SW 1271 (cell line): Measurements from ENCODE around the gene SEC16B.

ENCODE experiments used
- DNase-seq, 2 experiments: peaks; one replicate each; lab custom pipeline; 2025; lab: John Stamatoyannopoulos, UW

SEC16B gene

GRCh38 chr1:177977141-177977540, 7.3 kb upstream of the SEC16B start:
- DNase-seq: no peak

GRCh38 chr1:177976596-177976995, 6.7 kb upstream of the SEC16B start:
- DNase-seq: no peak

- DNase-seq: peak; percentile 37 to 44
Observed at GRCh38 chr1:177975588-177976495, 6.0 kb upstream of the SEC16B start.

- no peak for DNase-seq
Observed at GRCh38 chr1:177973585-177973984, 3.7 kb upstream of the SEC16B start.

- DNase-seq: no peak
Observed at GRCh38 chr1:177969109-177969508, 749 bp downstream of the SEC16B start.

- DNase-seq: no peak
Observed at GRCh38 chr1:177966199-177966598, 3.7 kb downstream of the SEC16B start.

DNA sequence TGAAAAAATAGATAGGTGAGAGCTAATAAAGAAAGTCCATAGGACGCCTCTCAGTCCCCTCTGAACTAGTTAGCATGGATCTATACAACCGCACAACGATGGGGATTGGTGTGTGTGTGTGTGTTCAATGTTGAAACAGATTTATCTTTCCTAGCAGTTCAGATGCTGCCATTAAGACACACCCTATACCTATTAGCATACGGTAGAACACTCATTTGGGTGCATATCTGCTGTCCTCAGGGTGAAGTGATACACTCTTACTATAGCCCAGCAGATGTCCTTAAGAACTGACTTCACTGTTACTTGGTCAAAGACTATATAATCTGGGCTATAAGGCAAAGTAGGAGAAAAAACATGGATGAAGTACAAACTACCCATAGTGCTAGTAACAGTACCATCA, 4.6 kb downstream of the SEC16B start:
- no peak for DNase-seq

DNA sequence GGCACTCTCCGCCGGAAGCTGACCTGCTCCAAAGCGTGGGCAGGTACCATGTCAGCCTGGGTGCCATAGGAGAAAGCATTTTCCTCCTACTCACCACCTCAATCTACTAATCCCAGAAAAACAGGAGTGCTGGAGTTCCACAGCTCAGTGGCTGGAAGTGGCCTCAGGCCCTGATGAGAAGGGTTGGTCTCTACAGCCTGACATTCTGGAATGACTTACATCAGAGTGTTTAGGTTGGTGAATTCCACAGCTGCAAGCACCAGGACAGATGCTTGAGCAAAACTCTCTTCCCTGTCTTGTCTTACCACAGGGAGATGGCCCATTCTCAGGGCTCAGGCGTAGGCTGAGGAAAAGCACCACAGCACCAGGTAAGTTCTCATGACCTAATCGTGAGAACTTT, 5.5 kb downstream of the SEC16B start:
- DNase-seq: no peak

DNA sequence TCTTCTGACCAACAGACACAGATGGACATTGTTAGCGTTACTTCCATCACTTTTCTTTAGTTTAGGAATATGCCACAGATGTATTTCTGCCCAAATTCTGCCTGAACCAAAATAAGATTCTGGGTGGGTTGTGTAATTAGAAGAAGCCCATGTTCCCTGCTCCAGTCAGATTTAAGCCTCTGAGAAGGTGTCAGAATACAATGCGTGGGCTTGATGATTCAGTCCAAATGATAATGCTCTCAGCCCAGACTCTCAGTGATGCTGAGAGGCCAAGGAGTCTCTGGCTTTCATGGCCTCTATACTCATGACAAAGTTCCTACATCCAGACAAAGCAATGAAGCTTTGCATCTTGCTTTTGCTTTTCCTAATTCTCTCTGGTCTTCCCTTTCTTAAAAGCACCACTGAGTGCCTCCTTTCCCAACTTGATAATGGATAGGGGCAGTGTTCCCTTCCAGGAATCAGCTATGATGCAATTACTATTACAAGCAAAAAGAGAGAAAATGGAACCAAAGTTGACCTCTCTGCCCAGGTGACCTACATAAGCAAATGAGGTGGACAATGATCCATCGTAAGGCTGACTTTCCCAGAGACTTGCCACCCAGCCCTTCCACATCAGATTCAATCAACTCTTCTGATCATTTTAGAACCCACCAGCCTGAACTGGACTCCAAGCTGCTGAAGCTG, 8.8 kb downstream of the SEC16B start:
- DNase-seq: no peak

DNA sequence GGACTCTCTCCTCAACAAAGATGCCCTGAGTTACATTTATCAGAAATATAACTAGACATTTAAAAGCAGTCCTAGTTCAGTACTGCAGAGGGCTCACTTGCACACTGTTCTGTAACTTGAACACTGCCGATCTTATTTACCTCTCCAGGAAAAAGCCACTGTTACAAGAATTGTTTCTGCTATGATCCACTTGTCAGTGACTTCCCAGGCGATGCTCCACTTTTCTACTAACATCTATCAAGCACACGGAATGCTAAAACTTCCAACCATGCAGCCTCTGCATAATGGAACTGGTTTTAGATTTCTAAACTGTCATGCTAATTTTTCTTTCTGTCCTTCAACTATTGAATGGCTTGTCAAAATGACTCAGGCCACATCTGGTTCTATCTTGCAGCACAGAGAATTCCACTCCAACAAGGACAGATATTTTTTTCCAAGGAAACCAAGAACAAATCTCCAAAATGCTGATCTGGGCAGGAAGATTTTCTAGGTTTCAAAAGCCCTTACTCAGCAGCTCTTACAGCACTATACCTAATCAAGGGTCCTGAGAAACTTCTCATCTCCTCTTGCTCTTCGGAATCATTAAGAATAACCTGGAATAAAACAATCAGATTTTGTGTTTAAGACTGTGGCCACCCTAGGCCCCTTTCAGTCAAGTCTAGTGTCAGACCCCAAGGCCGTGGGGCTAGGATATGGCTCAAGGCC, 9.9 kb downstream of the SEC16B start:
- peak in 1 of 2 experiments; percentile 51 for DNase-seq

DNA sequence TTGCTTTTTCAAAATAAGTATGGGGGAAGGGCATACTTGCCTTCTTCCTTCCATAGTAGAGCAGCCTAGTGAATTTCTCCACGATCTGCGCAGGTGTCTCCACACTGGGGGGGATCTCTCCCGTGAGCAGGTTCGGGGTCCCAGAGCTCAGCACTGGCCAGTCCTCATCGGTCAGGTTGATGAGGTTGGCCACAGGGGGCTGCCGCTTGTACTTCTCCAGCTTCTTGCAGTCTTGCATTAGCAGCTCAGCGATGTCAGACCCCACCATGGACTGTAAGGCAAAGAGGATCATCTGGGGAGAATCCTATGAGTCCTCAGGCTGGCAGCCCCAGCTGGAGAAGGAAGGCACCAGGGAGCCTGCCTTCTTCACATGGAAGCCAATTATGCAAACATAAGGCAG, 11.8 kb downstream of the SEC16B start:
- DNase-seq: no peak

DNA sequence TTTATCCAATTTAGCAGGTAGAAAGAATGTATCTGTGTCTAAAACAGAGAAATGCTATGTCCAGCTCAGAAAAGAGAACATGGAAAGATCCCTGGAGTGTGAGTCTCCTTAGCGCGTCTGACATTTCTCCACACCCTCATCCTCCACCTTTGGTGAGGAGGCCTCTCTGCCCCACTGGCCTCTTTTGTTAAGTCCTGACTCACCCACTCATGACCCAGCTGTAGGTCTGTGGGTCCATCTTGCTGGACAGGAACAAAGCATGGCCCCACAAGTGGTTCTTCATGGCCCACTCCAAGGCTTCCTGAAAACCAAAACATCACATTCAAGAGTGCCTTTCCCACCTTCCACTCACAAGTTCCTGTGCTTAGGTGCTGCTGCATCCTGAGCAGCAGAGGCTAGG, 15.8 kb downstream of the SEC16B start:
- DNase-seq: no peak

DNA sequence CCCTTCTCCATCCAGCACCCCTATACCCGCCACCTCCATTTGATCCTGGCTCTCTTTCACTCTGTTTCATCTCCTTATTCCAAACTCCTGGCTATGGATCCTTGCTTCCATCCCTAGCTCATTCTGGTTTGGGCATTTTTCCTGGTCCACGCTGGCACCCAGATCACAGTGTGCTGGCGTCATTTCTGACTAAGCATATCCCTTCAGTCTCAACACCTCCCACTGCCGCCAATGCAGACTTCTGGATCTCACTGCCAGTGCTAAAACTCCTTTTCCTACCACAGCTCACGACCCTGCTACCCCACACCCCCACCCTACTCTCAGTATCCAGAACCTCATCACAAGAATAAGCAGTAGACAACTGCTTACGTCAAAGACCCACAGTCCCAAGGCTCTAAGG, 16.3 kb downstream of the SEC16B start:
- no peak for DNase-seq

DNA sequence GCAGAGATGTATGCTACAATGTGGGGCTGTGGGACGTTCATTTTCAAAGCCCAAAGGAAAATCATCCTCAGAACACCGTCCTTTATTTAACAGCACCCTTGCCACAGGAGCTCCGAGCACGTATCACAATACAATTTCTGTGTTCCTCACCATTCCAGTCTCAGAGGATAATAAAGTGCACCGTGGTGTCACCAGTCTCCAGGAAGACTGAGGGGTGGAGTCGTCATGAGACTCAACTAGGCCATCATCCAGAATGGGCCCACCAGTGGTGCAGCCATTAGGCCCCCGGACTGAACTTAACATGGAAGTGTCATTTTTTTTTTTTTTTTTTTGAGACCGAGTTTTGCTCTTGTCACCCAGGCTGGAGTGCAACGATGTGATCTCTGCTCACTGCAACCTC, 17.2 kb downstream of the SEC16B start:
- DNase-seq: no peak

GRCh38 chr1:177952249-177952648, 17.6 kb downstream of the SEC16B start:
- no peak for DNase-seq

GRCh38 chr1:177950506-177950905, 19.4 kb downstream of the SEC16B start:
- no peak for DNase-seq

- DNase-seq: peak in 1 of 2 experiments; percentile 41
Observed at GRCh38 chr1:177948336-177948972, 21.4 kb downstream of the SEC16B start.

DNA sequence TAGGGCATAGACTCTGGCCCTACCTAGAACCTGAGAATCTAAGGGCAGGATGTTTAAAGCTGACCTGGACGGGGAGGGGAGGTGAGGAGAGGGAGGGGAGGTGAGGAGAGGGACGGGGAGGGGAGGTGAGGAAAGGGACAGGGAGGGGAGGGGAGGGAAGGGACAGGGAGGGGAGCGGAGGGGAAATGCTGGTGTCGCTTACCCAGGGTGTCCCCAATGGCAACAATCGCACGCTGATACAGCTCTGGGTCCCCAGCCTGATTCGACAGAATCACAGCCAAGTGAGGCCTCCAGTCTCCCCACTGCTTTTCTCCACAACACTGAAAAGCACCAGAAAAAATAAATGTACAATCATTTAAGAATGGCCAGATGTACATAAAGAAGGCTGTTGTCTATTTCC, 22.2 kb downstream of the SEC16B start:
- DNase-seq: no peak

DNA sequence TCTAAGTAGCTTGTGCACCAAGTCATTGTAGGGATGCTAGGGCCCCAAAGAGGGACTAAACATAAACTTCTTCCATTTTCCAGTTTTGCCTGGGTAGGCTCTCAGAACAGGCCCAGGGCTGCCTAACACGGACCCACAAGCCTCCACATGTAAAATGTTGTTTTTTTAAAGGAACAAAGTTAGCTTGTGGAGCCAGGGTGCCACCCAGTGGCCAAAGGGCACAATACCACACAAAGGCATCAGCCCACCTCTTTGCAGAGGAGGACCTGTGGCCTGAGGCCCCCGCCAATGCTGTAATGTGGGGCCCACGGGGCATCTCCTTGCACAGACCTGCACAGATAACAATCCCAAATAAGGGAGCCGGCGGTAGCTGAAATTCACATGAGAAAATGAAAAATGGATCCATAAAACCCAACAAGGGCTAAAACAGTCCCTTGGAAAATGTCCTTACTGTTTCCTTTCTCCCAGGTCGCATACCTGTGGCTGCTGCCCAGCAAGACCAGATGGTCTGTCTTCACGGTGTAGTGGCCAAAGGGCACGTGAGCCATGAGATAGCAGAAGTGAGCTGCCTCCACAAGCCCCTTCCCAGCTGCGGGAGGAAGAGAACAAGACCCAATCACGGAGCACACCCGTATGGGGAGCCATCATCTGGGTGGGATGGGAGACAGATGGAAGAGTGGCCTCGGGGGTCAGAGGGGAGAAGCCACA, 23.8 kb downstream of the SEC16B start:
- DNase-seq: peak in 1 of 2 experiments; percentile 26

GRCh38 chr1:177944016-177944949, 25.6 kb downstream of the SEC16B start:
- DNase-seq: no peak
